Muscle of back (tissue), 13 donors: ENCODE data around the gene CDRT15. TPM values are rescaled to one million over a fixed set of nuclear protein-coding genes. Genes with fewer than 3 reads are reported as not detected.
"Not testable (repeated sequence)": the region's sequence is repeated elsewhere in the genome, so short reads cannot be mapped to it uniquely, and the experiment has no call there.

Experiments used
- DNase-seq, 3 donors: peaks; one replicate each; pipeline versions ENCODE4 v3.0.0 to v3.0.0-alpha.2; 2013
- long read RNA-seq, 9 donors: transcript quantifications; one replicate each; lab custom pipeline, GENCODE V29; 2026
- polyA plus RNA-seq, 10 donors: library from polyadenylated mRNA; unstranded; fragments of 120-200 nt; gene quantifications; one replicate each; pipeline ENCODE4 v1.2.1, GENCODE V29; 2013; ENCODE audit not compliant: insufficient read length in 10 of 10

Gene CDRT15
- polyA plus RNA-seq, result 1 to 10 TPM in 1 of 10 donors, under 1 TPM in 5, not detected in 4; 0.51 to 1.2 (median 0.67) TPM
- long read RNA-seq, donor 1, result 0 reads
- long read RNA-seq, donor 2, result 0 reads
- long read RNA-seq, donor 3, result 0 reads
- long read RNA-seq, donor 4, result 0 reads
- long read RNA-seq, donor 5, result 0 reads
- long read RNA-seq, donor 6, result 0 reads
- long read RNA-seq, donor 7, result 0 reads
- long read RNA-seq, donor 8, result 0 reads
- long read RNA-seq, donor 9, result 0 reads

DNA sequence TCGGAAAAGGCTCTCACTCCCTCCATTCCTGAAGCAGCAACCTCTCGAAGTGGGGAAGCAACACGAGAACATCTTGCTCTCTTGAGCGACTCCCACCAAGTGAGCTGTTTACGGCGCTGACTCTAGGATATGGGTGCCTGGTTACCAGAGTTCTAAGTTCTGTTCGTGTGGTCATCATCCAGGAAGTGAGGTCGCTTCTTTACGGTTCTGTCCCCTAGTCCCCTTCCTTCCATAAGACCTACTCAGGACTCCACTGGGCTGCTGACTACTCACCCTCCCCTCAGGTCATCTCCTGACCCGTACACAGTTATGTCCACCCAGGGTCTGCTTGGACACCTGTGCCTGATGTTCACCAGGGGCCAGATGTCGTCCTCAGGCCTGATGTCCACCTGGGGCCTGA lies at the start of gene CDRT15:
Gene CDRT15 (minus strand): TSS at position 101 of the 400 bp plus-strand sequence. CDS start 29 bp downstream, at position 72.
- DNase-seq, result not testable (repeated sequence)

DNA sequence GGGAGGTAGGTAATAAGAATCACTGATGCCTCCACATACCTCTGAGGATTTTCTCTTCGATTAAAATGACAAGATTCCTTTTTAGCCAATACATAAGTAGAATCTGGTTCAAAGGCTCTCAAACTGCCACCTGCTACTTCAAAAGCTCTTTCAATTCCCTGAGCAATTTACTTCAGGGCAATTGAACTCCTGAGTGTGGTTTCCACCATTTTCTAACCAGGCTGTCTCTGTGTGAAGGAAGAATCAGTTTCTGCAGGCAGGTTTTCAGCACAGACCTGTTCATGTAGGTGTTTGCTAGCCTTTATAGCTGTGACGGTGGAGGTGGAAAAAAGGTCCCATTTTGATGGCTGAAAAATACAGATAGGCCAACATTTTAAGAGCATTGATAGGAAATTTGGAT lies 46.1 kb upstream of the CDRT15 start:
- DNase-seq, result no peak

DNA sequence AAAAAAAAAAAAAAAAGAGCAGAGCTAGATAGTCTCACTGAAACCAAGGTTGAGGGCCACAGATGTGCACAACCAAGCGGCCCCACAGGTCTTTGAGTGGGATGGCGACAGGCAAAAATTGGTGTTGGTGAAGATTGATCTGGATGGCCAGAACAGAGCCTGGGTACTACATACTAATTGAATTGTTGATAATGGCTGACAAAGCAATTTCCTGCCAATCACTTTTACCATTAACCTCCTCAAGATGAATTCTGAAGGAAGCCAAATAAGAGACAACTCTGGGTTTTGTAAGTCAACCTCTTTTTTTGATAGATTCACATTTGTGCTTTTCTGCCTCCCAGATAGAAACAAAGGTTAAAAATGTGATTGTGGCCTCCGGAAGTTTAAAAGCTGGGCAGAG lies 44.9 kb upstream of the CDRT15 start:
- DNase-seq, result no peak

DNA sequence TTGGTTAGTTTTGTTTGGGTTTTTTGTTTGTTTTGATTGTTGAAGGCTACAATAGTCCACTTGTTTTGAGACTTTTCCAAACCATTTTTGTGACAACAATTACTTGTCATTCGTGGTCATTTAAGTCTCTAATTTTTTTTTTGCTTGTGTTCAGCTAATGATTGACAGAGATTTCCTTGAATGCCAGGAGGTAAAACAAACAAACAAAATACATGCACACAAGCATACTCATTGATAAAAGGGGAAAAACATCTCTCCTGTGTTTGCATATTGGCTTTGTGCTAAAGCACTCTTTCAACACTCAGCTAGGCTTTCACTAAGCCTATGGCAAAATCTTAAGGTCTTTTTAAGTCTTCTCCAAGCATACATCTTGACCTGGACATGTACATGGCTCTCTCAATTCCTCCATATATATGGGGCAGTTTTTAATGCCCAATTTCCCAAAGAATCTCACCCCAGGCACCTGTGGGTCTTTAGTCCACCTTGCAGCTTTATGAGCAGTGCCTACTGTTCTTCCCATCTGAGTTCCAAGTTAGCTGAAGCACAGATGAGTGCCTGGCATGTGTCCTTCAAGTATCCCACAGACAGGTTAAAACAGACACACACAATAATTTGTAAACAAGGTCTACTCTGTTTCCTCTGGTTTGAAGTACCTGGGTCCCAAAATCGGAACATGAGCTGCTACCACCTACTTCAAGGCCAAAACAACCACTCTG lies 40.0 kb upstream of the CDRT15 start:
- DNase-seq, result no peak

DNA sequence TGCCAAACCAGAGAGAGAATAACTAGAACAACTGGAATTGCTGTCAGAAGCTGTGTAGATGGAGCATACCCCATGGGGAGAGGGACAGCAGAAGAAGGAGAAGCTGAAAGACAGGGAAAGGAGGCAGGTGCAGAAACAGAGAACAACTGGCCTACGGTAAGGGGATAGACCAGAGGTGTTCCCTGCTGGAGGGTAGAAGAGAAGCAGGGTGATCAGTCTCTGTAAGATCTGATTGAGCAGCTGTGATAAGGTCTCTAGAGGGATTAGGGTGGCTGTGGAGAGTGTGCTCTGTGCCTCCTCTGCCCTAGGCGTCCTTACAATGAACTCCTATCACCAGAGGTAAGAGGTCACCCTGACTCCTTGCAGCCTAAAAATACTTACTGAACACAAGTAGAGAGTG lies 33.8 kb upstream of the CDRT15 start:
- no peak for DNase-seq

DNA sequence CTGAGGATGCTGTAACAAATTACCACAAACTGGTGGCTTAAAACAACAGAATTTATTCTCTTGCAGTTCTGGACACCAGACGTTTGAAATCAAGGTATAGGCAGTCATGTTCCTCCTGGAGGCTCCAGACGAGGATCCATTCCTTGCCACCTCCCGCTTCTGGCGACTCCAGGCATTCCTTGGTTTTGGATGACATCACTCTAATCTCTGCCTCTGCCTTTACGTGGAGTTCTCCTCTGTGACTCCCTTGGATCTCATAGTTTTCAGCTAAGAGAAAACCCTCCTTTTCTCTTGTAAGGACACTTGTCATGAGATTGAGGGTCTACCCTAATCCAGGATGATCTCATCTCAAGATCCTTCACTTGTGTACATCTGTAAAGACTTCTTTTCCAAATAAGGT lies 32.8 kb upstream of the CDRT15 start:
- DNase-seq, result no peak

DNA sequence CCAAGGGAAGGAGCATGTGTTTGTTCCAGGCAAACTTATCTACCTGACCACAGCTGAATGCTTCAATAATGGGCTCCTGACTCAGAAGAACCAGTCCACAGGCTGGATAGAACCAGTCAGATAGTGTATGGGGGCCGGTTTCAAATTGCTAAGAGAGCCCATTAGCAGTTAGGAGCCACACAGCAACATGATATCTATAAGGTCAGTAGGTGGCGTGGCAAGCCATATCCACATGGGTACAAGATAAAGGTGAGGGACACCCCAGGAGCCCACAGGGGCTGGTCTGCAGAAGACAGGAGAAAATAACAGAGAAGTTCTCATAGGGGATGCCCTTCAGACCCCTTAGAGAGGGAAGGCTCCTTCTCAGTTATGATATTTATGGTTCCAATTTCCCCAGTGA lies 31.6 kb upstream of the CDRT15 start:
- no peak for DNase-seq

DNA sequence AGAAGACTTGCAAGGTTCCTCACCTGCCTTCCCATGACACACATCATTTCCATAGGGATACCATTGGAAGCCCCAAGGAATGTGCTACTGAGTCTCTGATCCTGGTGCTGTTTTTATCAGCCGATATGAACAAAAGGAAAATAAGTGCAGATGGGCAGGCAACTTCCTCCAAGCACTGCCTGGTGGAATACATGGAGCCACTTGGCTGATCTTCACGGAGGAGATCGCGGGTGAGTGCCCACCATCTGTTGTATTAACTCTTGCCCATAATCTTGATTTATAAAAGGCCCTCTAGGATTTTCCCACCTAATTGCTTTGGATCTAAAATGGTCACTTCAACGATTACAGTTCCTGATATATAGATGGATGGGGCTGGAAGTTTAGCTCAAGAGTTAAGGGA lies 24.7 kb upstream of the CDRT15 start:
- DNase-seq, result no peak

DNA sequence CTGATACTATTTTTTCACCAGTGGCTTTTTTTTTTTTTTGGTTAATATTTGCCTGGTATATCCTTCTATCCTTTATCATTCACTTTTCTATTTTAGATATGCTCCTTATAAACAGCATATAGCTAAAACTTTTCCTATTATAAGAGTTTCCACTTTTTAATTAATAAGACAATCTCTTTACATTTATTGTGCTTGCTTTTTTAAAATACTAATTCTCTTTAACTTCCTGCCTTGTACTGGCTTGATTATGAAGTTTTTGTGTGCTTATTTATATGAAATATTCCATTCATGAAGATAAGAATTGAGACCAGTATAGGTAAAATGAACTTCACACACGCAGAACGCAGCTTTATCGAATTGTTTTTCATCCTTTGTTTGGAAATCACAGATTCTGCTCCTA lies 9.0 kb upstream of the CDRT15 start:
- DNase-seq, result no peak

DNA sequence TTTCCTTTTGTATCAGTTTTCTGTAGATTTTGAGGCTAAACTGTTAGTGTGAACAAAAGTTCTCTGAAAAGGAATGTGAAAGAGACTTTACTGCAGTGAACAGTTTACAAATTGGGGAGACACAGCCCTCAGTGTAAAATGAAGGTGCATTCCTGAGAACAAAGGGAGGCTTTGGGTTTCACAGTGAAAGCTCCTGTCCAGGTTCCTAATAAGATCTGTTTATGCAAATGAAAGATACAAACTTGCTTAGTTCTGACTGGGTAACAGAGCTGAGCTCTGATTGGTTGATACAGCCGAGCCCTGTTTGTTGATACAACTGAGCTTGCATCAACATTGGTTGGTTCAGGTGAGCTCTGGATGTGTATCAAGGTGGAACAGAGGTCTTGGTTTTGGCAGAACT lies 8.3 kb upstream of the CDRT15 start:
- DNase-seq, result no peak

DNA sequence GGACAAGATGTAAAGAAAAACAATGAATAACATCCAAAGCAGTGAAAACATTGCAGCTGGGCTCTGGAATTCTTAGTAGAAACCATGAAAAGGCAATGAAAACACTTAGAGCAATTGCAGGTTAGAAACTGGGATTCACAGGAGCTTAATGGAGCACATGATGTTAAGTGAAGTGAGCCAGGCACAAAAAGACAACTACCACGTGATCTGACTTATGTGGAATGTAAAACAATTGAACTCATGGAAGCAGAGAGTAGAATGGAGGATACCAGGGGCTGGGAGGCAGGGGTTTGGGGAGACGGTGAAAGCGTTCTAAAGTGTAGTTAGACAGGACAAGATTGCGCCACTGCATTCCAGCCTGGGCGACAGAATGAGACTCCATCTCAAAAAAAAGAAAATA lies 2.6 kb upstream of the CDRT15 start:
- DNase-seq, result not testable (repeated sequence)

DNA sequence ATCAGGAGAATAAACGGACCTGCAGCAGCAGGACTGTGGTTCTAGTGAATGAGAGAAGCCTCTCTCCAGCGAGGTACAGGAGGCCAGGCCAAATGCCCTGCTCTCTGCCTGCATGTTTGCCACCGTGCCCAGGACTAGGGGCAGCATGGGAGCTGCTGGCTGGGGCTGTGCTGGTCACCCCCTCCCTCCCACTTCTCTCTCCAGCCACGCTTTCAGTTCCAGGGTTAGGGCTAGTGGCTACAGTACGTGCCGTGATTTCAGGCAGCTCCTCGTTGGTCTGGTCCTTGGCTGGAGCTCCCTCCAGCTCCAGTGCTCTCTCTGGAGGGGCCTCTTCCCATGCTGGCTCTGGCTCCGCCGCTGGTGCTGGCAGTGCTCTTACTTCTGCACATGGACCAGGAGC lies 630 bp downstream of the CDRT15 start:
- DNase-seq, result not testable (repeated sequence)

DNA sequence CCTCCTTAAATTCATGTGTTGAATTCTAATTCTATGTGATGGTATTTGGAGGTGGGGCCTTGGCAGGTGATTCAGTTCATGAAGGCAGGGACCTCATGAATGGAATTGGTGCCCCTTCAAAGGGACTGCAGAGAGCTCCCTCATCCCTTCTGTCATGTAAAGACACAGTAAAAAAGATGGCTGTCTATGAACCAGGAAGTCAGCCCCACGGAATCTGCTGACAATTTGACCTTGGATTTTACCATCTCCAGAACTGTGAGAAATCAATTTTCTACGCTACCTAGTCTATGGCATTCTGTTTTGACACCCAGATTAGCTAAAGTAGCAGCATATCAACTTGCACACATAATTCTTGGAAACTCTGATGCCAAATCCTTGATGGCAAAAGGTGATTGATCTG lies 1.6 kb downstream of the CDRT15 start:
- not testable (repeated sequence) for DNase-seq

DNA sequence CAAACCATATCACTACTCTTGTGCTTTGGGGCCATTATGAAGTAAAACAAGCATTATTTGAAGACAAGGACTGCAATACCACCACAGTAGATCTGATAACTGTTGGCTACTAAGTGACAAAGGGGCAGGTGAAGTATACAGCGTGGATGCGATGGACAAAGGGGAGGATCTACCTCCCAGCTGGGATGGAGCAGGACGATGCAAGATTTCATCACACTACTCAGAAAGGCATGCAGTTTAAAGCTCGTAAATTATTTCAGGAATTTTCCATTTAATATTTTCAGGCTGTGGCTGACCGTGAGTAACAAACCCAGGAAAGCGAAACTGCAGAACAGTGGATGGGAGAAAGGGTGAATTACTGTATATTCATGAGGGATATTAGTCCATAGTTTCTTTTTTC lies 5.5 kb downstream of the CDRT15 start:
- DNase-seq, result peak in 2 of 3 donors; percentile 8 to 23

DNA sequence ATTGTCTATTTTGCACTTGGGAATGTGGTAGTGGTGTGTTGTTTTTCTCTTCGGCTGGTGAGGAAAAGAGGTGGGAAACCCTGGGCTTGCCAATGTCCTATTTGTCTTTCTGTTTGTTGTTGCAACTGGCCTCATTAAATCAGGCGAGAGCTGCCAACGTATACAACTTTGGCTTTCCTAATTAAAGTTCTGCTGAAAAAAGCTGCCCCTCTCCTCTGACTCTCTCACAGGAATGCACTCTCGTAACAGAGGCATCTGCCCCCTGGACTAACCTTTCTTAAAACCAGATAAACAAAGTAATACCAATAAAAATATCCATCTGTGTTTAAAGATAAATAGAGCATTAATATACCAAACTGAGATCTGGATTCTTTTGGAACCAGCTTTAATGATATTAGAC lies 7.8 kb downstream of the CDRT15 start:
- no peak for DNase-seq

DNA sequence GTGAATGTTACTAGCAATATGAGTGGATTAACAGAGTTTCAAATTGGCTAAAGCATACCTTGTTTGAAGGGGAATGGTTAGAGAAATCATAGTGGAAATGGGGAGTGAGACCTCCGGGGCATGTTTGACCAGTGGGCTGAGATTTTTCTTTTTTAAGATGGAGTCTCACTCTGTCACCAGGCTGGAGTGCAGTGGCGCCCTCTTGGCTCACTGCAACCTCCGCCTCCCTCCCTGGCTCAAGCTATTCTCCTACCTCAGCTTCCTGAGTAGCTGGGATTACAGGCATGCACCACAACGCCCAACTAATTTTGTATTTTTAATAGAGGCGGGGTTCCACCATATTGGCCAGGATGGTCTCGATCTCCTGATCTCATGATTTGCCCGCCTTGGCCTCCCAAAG lies 9.6 kb downstream of the CDRT15 start:
- no peak for DNase-seq

DNA sequence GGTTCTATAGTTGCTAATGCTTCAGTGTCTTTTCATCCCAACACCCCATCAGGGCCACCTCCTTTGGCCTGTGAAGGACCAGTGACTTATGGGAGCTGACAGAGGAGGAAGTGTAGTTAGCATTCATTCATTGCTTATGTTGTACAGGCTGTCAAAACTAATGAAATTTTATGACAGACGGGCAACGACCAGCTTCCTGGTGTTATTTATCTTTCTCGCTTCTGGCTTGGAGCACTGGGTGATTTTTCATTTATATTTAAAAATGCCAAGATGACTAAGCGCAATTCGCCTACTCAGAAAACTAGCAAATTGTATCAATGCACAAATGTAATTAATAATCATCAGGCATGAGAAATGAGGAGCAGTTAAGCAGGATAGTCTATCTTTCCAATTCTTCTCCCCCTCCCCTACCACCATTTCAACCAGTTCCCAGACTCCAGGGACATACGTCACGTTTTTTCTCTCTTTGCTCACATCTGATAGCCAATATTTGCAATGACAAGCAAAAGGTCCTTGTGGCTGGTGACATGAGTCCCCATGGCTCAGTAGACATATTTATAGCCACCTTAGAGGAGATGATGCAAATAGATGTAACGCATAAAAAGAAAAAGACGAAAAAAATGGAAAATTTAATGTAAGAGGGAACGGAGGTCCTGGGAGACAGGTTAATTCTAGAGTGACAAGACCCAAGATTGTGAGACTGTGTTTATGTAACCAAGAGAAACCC lies 11.2 kb downstream of the CDRT15 start:
- DNase-seq, result no peak

DNA sequence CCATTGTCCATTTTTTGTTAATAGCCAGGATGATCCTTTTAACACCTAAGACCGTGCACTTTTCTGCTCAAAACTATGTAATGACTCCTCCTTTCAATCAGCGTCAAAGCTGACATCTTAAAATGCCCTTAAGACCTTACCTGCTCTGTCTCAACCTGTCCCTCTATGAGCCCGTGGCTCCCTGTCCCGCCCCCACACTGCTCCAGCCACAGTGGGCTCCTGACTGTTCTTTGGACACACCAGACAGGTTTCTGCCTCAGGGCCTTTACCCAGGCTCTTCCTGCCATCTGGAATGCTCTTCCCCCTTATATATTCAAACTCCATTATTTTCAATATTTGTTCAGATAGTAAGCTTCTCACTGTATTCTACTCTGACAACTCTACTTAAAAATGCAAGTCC lies 14.1 kb downstream of the CDRT15 start:
- no peak for DNase-seq

DNA sequence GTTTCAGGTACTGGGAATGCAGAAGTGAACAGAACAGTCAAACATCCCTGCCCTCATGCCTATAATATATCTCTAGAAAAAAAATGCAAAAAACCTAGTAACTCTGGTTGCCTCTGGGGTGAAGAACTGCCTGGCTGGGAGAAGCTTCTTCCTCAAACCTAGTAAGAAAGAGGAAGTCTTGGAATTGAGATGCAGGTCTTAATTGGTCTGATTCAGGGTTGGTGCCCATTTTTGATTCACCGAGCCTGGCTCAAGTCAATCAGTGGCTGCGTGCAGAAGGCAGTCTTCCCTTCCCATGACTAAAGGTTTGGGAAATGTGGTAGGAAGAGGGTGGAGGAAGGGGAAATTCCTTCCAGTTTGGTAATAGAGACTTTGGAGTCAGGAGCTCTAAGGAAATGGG lies 22.4 kb downstream of the CDRT15 start:
- DNase-seq, result peak in 1 of 3 donors; percentile 6

DNA sequence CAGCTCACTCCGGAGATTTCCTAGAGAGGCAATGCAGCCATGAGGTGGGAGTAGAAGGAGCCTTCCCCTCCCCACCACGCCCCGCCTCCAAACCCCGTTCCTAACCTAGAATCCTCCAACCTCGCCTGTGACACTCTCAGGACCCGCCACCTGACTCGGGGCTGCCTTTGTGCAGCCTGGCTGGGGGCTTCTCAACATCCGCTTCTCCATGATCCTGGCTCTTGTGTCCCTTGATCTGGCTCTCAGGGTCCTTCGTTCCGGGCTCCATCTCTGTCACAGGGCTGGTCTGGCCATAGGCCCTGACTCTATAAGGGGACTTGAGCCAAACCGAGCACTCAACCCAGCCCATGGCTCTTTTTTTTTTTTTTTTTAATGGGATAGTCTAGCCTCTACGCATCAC lies 24.3 kb downstream of the CDRT15 start:
- no peak for DNase-seq

DNA sequence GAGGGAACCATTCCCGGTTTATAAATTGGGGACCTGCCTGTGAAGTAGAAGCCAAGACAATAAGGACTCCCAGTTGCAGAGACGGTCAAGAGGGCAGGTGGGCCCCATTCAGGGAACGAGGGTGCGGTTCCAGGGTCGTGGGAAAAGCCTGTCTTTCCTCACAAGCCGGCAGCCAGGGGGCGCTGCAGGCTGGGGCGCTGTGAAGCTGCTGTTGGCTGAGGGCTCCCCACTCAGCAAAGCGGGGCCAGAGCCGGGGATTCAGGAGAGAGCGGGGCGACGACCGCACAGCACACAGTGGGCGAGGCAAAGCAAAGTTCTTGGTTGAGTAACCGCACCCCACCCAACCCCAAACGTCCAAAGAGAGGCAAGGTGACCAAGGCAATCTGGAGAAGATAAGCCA lies 24.9 kb downstream of the CDRT15 start:
- peak in 1 of 3 donors; percentile 23 for DNase-seq

DNA sequence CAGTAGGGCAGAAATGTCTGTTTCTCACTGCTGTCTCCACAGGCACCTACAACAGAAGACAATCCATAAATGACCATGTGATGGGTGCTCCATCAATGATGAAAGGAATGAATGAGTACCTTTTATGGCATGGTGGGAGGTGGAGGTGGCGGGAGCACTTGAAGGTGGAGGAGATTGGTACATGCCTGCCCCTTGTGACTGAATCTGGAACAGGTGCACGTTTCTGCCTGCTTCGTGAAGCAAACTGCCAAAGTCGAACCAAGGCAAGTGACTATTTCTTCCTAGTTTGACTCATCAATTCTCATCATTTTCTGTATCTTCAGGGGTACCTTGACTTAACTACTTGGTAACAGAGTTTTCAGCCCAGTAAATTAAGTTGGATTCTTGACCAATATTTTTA lies 25.4 kb downstream of the CDRT15 start:
- no peak for DNase-seq

DNA sequence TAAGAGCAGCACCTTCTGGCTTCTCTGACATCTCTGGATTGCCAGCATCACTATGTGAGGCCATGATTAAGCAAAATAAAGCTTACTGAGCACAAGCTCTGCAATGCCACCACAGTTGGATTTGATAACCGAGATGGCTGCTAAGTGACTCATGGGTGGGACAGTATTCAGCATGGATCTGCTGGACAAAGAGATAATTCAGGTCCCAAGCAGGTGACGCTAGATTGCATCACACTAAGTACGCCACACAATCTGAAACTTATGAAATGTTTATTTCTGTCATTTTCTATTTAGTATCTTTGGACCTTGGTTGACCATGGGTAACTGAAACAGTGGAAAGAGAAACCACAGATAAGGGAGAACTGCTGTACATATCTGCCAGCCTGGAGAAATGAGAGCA lies 27.4 kb downstream of the CDRT15 start:
- no peak for DNase-seq
